K562 (cell line): ENCODE data around the gene ANKMY1. TPM values are rescaled to one million over a fixed set of nuclear protein-coding genes. Genes with fewer than 3 reads are reported as not detected.

Source experiments
- ARID1B ChIP-seq: fragments of 450-650 bp; IDR thresholded peaks from 2 replicates; pipeline ENCODE4 v1.6.1; 2016; ENCODE audit warnings: antibody characterized with exemption, mild to moderate bottlenecking, inconsistent platforms
- ELF1 ChIP-seq: fragments of 200-800 bp; sonication (Bioruptor generic); IDR thresholded peaks from 2 replicates; pipeline ENCODE4 v1.6.1; 2016; ENCODE audit warnings: missing genetic modification characterization, missing compliant biosample characterization
- ELF4 ChIP-seq: fragments of 450-650 bp; formaldehyde crosslinking; IDR thresholded peaks from 2 replicates; pipeline ENCODE4 v1.4.0; 2022; ENCODE audit warnings: missing genetic modification characterization
- FOSL1 ChIP-seq: fragments of 200-800 bp; sonication (Bioruptor generic); conservative IDR thresholded peaks from 2 replicates; pipeline ENCODE4 v1.6.1; 2016; ENCODE audit warnings: missing genetic modification characterization, missing compliant biosample characterization
- GABPA ChIP-seq: fragments of 200-800 bp; sonication (Bioruptor generic); conservative IDR thresholded peaks from 2 replicates; pipeline ENCODE4 v1.6.1; 2016; ENCODE audit warnings: low read depth, missing genetic modification characterization, missing compliant biosample characterization
- GABPB1 ChIP-seq: sonication (generic); formaldehyde crosslinking; IDR thresholded peaks from 2 replicates; pipeline ENCODE4 v1.8.0; 2022; ENCODE audit warnings: mild to moderate bottlenecking, missing genetic modification reagents
- KAT7 ChIP-seq: sonication (generic); formaldehyde crosslinking; IDR thresholded peaks from 2 replicates; pipeline ENCODE4 v1.8.0; 2022; ENCODE audit warnings: missing genetic modification reagents, mild to moderate bottlenecking, borderline replicate concordance
- MEF2A ChIP-seq: IDR thresholded peaks from 2 replicates; pipeline ENCODE4 v1.6.1; 2011; ENCODE audit warnings: low read depth, mild to moderate bottlenecking, low read length, moderate library complexity; ENCODE audit not compliant: control insufficient read depth
- PHF8 ChIP-seq: fragments of 200-600 bp; sonication (generic); IDR thresholded peaks from 2 replicates; pipeline ENCODE4 v1.6.1; 2012; ENCODE audit warnings: mixed run types, mild to moderate bottlenecking, inconsistent platforms, low read length, moderate library complexity, borderline replicate concordance
- POLR2A ChIP-seq: fragments of 450-650 bp; conservative IDR thresholded peaks from 2 replicates; pipeline ENCODE4 v1.6.1; 2016
- POLR2B ChIP-seq: fragments of 450-650 bp; IDR thresholded peaks from 2 replicates; pipeline ENCODE4 v1.6.1; 2018; ENCODE audit warnings: low read depth; ENCODE audit not compliant: partially characterized antibody
- POLR2H ChIP-seq: IDR thresholded peaks from 2 replicates; pipeline ENCODE4 v1.6.1; 2016; ENCODE audit warnings: missing genetic modification characterization, low read depth, mild to moderate bottlenecking, control low read depth, missing compliant biosample characterization, moderate library complexity
- SUPT5H ChIP-seq: fragments of 450-650 bp; IDR thresholded peaks from 2 replicates; pipeline ENCODE4 v1.6.1; 2016
- TAF7 ChIP-seq: fragments of 450-650 bp; IDR thresholded peaks from 2 replicates; pipeline ENCODE4 v1.6.1; 2016; ENCODE audit warnings: missing genetic modification characterization, missing compliant biosample characterization
- TAF9B ChIP-seq: fragments of 450-650 bp; IDR thresholded peaks from 2 replicates; pipeline ENCODE4 v1.6.1; 2018; ENCODE audit warnings: mild to moderate bottlenecking; ENCODE audit not compliant: partially characterized antibody
- TEAD1 ChIP-seq, 2 experiments: fragments of 450-650 bp in 1 of 2; sonication (generic) in 1 of 2; formaldehyde crosslinking; IDR thresholded peaks; 2 replicates each; pipeline versions ENCODE4 v1.4.0 to v1.8.0; 2020 to 2022; ENCODE audit warnings: mild to moderate bottlenecking in 2 of 2, missing genetic modification reagents in 1 of 2
- ZNF175 ChIP-seq: fragments of 200-800 bp; sonication (Bioruptor generic); IDR thresholded peaks from 2 replicates; pipeline ENCODE4 v1.6.1; 2016; ENCODE audit warnings: low read depth, mild to moderate bottlenecking, missing genetic modification characterization, missing compliant biosample characterization
- polyA plus RNA-seq, 8 experiments: library from polyadenylated mRNA; depleted of rRNA in 4 of 8; stranded (reverse) in 5 of 8; unstranded in 3 of 8; fragments of >200 nt; fragmentation: Nextera tagmentation in 2 of 8; fragmentation: Illumina TruSeq in 1 of 8; extraction: Ambion mirVana in 2 of 8; extraction: Trizol in 1 of 8; gene quantifications; 2 replicates each; pipeline versions ENCODE4 v1.2.1 to v1.2.3, GENCODE V29; 2011 to 2014; ENCODE audit warnings: inconsistent platforms in 1 of 8, missing spikeins in 1 of 8
- total RNA-seq, 7 experiments: library from RNA; depleted of rRNA in 6 of 7; stranded (reverse); fragments of >200 nt in 6 of 7; fragmentation: Illumina TruSeq in 2 of 7; extraction: Trizol in 2 of 7; gene quantifications; 2 replicates each; pipeline versions ENCODE4 v1.2.1 to v1.2.3, GENCODE V29; 2011 to 2021; ENCODE audit warnings: low replicate concordance in 1 of 7
- TF ChIP-seq, protein P1 (sequence below): sonication (generic); formaldehyde crosslinking; IDR thresholded peaks from 2 replicates; pipeline ENCODE4 v1.9.0; 2022; ENCODE audit warnings: mild to moderate bottlenecking, missing genetic modification reagents
- TF ChIP-seq, protein P2 (sequence below): sonication (generic); formaldehyde crosslinking; IDR thresholded peaks from 2 replicates; pipeline ENCODE4 v1.8.0; 2022; ENCODE audit warnings: mild to moderate bottlenecking, missing genetic modification reagents
- TF ChIP-seq, protein P3 (sequence below), 2 experiments: fragments of 450-650 bp; IDR thresholded peaks; 2 replicates each; pipeline ENCODE4 v1.6.1; 2016

Gene ANKMY1
- total and polyA plus RNA-seq, 9 of the 15 experiments (the other 6 are each of a cell fraction or from before 2014, with no cell fraction given): 0.75 to 15.1 (median 11.7) TPM

DNA sequence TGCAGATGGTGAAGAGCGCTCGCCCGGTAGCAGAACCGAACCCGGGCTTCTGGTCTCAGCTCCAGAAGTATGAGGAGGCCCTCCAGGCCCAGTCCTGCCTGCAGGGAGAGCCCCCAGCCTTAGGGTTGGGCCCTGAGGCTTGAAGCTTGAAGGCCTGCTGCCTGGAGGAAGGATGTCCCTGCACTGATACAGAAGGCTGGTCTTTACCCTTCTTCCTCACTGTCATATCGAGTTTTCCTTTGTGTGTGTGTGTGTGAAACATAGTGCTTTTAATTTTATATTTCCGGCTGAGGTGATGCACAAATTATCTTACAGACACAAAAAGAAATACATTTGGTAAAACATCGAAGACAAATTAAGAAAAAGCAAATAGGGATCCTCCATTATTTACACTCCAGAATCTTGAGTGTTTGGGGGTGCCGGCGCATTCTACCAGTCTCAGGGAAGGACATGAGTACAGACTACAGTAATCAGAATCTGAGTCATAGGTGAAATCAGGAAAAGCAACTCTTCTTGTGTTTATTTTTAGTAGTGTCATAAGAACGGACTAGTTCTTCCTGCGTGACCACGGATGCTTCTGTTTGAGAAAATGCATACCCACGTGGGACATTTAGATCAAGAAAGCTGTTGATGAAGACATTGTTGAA lies 3.7 kb upstream of the ANKMY1 start (continued):
- TF ChIP-seq ARID1B: 0 out of 2 replicates have a peak, but pooled peaks have one; percentile 10
- TF ChIP-seq ELF4: no peak
- TF ChIP-seq ELF1 (tag): peak; percentile 48; the same call in 1 of the 2 replicates
- TF ChIP-seq SUPT5H: peak; percentile 70
- TF ChIP-seq TAF7: peak; percentile 39; the same call in 1 of the 2 replicates
- peak; percentile 66 for TF ChIP-seq FOSL1 (tag)
- peak; percentile 39; the same call in 1 of the 2 replicates for TF ChIP-seq ZNF175
- no peak for TF ChIP-seq TEAD1 (CRISPR knock-in tag; IDR thresholded peaks at IDR 0.05)
- TF ChIP-seq POLR2H (tag): peak; percentile 5; the same call in 1 of the 2 replicates
- TF ChIP-seq, protein P1, sequence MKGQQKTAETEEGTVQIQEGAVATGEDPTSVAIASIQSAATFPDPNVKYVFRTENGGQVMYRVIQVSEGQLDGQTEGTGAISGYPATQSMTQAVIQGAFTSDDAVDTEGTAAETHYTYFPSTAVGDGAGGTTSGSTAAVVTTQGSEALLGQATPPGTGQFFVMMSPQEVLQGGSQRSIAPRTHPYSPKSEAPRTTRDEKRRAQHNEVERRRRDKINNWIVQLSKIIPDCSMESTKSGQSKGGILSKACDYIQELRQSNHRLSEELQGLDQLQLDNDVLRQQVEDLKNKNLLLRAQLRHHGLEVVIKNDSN (CRISPR knock-in tag): no peak
- peak; percentile 55 for TF ChIP-seq TAF9B
- TF ChIP-seq POLR2B: peak; percentile 73
- TF ChIP-seq PHF8: peak; percentile 28; the same call in 1 of the 2 replicates
- peak; percentile 58; the same call in 1 of the 2 replicates for TF ChIP-seq GABPB1 (CRISPR knock-in tag)
- 0 out of 2 replicates have a peak, but pooled peaks have one; percentile 36 for TF ChIP-seq MEF2A
- peak; percentile 43; the same call in 1 of the 2 replicates for TF ChIP-seq GABPA (tag)
- TF ChIP-seq, protein P2, sequence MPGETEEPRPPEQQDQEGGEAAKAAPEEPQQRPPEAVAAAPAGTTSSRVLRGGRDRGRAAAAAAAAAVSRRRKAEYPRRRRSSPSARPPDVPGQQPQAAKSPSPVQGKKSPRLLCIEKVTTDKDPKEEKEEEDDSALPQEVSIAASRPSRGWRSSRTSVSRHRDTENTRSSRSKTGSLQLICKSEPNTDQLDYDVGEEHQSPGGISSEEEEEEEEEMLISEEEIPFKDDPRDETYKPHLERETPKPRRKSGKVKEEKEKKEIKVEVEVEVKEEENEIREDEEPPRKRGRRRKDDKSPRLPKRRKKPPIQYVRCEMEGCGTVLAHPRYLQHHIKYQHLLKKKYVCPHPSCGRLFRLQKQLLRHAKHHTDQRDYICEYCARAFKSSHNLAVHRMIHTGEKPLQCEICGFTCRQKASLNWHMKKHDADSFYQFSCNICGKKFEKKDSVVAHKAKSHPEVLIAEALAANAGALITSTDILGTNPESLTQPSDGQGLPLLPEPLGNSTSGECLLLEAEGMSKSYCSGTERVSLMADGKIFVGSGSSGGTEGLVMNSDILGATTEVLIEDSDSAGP: no peak
- TF ChIP-seq, protein P3, sequence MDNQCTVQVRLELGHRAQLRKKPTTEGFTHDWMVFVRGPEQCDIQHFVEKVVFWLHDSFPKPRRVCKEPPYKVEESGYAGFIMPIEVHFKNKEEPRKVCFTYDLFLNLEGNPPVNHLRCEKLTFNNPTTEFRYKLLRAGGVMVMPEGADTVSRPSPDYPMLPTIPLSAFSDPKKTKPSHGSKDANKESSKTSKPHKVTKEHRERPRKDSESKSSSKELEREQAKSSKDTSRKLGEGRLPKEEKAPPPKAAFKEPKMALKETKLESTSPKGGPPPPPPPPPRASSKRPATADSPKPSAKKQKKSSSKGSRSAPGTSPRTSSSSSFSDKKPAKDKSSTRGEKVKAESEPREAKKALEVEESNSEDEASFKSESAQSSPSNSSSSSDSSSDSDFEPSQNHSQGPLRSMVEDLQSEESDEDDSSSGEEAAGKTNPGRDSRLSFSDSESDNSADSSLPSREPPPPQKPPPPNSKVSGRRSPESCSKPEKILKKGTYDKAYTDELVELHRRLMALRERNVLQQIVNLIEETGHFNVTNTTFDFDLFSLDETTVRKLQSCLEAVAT (IDR thresholded peaks at IDR 0.05): 0 out of 4 replicates have a peak, but pooled peaks of 1 of the 2 experiments have one; percentile 22
- TF ChIP-seq KAT7 (CRISPR knock-in tag): peak; percentile 85
- peak; percentile 77 for TF ChIP-seq POLR2A
